Prostate gland (tissue), 2 donors: Measurements from ENCODE around the gene F13B. TPM values are rescaled to one million over a fixed set of nuclear protein-coding genes. Genes with fewer than 3 reads are reported as not detected.

Experiments used
- total RNA-seq, 2 donors: library from RNA; depleted of rRNA; stranded (reverse); fragments of >200 nt; gene quantifications; one replicate each; pipeline ENCODE4 v1.1.0, GENCODE V29; 2016

F13B gene
- total RNA-seq, 2 donors from 2014 or later: not detected

Other genes with a start within 250 kb of the F13B start
- gene CFHR1, start 247.5 kb downstream of the F13B start, total RNA-seq: not detected
- not detected for gene CFHR4, start 179.2 kb downstream of the F13B start, total RNA-seq
- not detected for gene CFHR2, start 123.5 kb downstream of the F13B start, total RNA-seq
- not detected for gene CFHR5, start 89.7 kb downstream of the F13B start, total RNA-seq
- 1 to 10 TPM; 1.8 to 5.1 TPM for gene ASPM, start 79.4 kb upstream of the F13B start, total RNA-seq
- 10 to 100 TPM in 1 of 2 donors, 1 to 10 TPM in 1; 9.8 to 13.0 TPM for gene ZBTB41, start 134.0 kb upstream of the F13B start, total RNA-seq
- 1 to 10 TPM in 1 of 2 donors, under 1 TPM in 1; 0.32 to 1.0 TPM for gene CRB1, start 201.0 kb upstream of the F13B start, total RNA-seq